Ishikawa (cell line): ENCODE data around the gene PAGE5.

Source experiments
- CEBPB ChIP-seq: IDR thresholded peaks from 2 replicates; pipeline ENCODE4 v1.6.1; 2012
- CREB1 ChIP-seq: IDR thresholded peaks from 2 replicates; pipeline ENCODE4 v1.6.1; 2012; ENCODE audit warnings: low read depth
- EGR1 ChIP-seq: IDR thresholded peaks from 2 replicates; pipeline ENCODE4 v1.6.1; 2012
- EP300 ChIP-seq: IDR thresholded peaks from 2 replicates; pipeline ENCODE4 v1.6.1; 2012; ENCODE audit warnings: borderline replicate concordance
- FOXM1 ChIP-seq: IDR thresholded peaks from 2 replicates; pipeline ENCODE4 v1.6.1; 2012; ENCODE audit warnings: low read depth, borderline replicate concordance
- MAX ChIP-seq: IDR thresholded peaks from 2 replicates; pipeline ENCODE4 v1.6.1; 2012
- NFIC ChIP-seq: IDR thresholded peaks from 2 replicates; pipeline ENCODE4 v1.6.1; 2012
- RAD21 ChIP-seq: IDR thresholded peaks from 2 replicates; pipeline ENCODE4 v1.6.1; 2012; ENCODE audit warnings: low read depth
- REST ChIP-seq: IDR thresholded peaks from 2 replicates; pipeline ENCODE4 v1.6.1; 2012; ENCODE audit warnings: low read depth, mild to moderate bottlenecking
- TAF1 ChIP-seq: IDR thresholded peaks from 2 replicates; pipeline ENCODE4 v1.6.1; 2012; ENCODE audit warnings: low read depth, mild to moderate bottlenecking
- TCF12 ChIP-seq: IDR thresholded peaks from 2 replicates; pipeline ENCODE4 v1.6.1; 2012; ENCODE audit warnings: low read depth
- TEAD4 ChIP-seq: IDR thresholded peaks from 2 replicates; pipeline ENCODE4 v1.6.1; 2012
- USF1 ChIP-seq: IDR thresholded peaks from 2 replicates; pipeline ENCODE4 v1.6.1; 2012
- YY1 ChIP-seq: IDR thresholded peaks from 2 replicates; pipeline ENCODE4 v1.6.1; 2012; ENCODE audit warnings: low read depth
- ZBTB7A ChIP-seq: IDR thresholded peaks from 2 replicates; pipeline ENCODE4 v1.6.1; 2012; ENCODE audit warnings: low read depth

Gene PAGE5

GRCh38 chrX:55201930-55202579 is 18.1 kb upstream of the PAGE5 start:
- TF ChIP-seq TAF1 (no peak), FOXM1 (no peak), USF1 (no peak), EGR1 (no peak), TCF12 (no peak), REST (no peak), CREB1 (no peak), CEBPB (no peak), MAX (no peak), RAD21 (no peak), EP300 (no peak), ZBTB7A (no peak), TEAD4 (no peak), YY1 (no peak), NFIC (no peak)

- no peak for TF ChIP-seq MAX
These were observed 13.8 kb upstream of the PAGE5 start for GRCh38 chrX:55206162-55206941.

- TF ChIP-seq YY1, result no peak
- TF ChIP-seq TAF1, result no peak
- no peak for TF ChIP-seq REST
- TF ChIP-seq RAD21, result no peak
- TF ChIP-seq CREB1, result no peak
- TF ChIP-seq TEAD4, result no peak
- TF ChIP-seq FOXM1, result no peak
- no peak for TF ChIP-seq TCF12
- TF ChIP-seq ZBTB7A, result no peak
- TF ChIP-seq EGR1, result no peak
- no peak for TF ChIP-seq CEBPB
These were observed 9.0 kb upstream of the PAGE5 start for GRCh38 chrX:55210931-55211677.

GRCh38 chrX:55213381-55213780 is 6.8 kb upstream of the PAGE5 start:
- TF ChIP-seq MAX, result no peak
- TF ChIP-seq ZBTB7A, result no peak
- no peak for TF ChIP-seq CREB1
- no peak for TF ChIP-seq CEBPB
- no peak for TF ChIP-seq YY1
- no peak for TF ChIP-seq TEAD4

- no peak for TF ChIP-seq TCF12
- TF ChIP-seq MAX, result no peak
- no peak for TF ChIP-seq TAF1
- TF ChIP-seq EGR1, result no peak
- no peak for TF ChIP-seq CREB1
- no peak for TF ChIP-seq USF1
- TF ChIP-seq ZBTB7A, result no peak
- no peak for TF ChIP-seq EP300
These were observed 20.7 kb downstream of the PAGE5 start for GRCh38 chrX:55240788-55241340.
